GM19023 (cell line): ENCODE data around the gene KDM6A.
"Not testable (repeated sequence)": the region's sequence is repeated elsewhere in the genome, so short reads cannot be mapped to it uniquely, and the experiment has no call there.

Experiments
- ATAC-seq: cut with Tn5 transposase; IDR thresholded peaks from one replicate; pipeline ENCODE4 v1.9.1; 2021; ENCODE audit warnings: mild to moderate bottlenecking, moderate library complexity; ENCODE audit not compliant: unreplicated experiment

KDM6A gene

DNA sequence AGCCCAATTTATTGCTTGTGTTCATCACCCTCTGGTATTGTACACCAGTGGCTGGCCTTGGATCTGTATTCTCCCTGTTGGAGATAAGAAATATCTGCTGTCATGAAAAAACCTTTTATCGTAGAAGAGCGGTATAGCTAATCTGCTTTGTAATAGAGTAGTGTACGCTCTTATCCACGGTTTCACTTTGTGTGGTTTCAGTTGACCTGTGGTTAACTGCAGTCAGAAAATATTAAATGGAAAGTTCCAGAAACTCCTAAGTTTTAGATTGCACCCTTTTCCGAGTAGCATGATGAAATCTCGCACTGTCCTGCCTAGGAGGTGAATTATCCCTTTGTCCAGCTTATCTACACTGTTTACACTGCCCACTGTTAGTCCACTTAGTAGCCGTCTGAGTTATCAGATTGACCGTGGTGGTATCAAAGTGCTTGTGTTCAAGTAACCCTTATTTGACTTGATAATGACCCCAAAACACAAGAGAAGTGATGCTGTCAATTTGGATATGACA, 42.4 kb downstream of the KDM6A start:
- ATAC-seq, result no peak

DNA sequence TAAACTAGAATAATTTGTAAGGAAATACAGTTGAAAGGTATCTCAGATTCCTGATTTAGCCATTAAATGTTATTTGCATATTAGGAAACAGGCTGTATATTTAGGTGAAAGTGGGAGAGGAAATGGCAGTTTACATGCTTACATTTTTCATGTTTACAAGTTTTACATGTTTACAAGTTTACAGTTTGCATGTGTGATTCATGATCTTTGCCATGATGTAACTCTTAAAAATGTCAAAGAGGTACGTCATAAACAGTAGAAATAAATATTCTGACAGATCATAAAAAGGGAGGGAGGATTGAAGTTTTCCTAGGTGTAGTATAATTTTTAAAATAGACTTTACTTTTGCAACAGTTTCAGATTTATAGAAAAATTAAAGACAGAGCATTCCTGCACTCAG, 45.7 kb downstream of the KDM6A start:
- no peak for ATAC-seq

DNA sequence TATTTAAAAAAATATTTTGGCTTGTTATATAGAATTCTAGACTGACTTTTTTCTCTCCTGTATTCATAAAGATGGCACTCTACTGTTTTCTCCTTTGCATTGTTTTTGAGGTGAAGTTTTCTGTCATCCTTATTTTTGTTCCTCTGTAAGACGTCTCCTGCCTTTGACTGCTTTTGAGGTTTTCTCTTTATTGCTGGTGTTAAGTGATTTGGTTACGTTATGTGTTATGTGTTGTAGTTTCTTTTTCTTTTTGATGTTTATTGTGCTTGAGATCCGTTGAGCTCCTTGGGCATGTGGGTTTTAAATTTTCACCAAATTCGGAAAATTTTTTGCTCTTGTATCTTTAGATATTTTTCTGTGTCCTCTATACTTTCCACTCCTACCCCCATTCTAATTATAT, 50.0 kb downstream of the KDM6A start:
- ATAC-seq, result no peak

DNA sequence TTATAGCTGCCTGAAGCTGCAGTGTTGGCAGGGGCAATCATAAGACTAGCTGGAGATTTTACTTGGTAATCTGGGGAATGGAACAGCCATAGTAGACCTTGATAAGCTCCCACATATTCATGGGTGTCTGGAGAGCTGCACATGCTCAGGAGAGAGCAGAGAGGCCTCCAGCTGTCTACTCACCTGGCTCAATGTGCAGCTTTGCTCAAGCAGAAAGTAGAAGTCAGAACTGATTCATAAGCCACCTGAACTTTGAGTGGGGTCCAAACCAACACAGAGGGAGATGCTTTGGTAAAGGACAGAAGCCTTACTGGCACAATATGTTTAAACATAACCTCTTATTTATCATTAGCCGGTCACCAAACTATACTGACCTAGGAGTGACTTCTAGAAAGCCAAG, 54.4 kb downstream of the KDM6A start:
- ATAC-seq, result no peak

DNA sequence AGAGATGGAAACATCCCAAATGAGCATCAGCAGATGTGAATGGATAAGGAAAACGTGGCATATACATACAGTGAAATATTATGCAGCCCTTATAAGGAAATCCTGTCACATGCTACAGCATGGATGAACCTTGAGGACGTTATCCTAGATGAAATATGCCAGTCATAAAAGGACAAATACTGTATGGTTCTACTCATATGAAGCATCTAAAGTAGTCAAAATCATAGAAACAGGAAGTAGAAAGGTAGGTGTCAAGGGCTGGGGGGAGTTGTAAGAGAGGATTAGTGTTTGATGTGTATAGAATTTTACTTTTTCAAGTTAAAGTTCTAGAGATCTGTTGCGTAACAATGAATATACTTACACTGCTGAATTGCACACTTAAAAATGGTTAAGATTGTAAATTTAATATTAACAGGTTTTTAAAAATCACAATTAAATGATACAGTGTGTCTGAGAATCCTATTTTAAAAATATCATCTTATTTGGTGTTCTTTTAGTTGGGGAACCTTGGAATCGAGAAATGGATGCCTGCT, 58.5 kb downstream of the KDM6A start:
- no peak for ATAC-seq

- no peak for ATAC-seq
Observed at GRCh38 chrX:44935172-44935571, 62.2 kb downstream of the KDM6A start.

DNA sequence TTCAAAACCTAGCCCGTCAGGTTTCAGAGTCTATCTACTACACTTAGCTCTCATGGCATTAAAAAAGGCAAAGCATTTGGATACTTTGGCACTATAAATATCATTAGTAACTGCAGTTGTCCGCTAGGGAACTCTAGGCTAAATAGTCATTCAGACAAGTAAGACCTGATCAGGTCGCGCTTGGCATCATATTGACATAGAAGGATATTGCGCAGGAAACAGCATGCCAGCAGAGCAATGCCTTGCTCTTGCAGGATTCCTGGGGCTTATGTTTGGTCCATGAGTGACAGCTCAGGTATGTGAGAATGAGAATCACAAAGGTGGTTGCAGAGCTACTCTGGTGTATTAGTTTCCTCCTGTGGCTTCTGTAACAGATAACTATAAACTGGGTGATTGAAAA, 62.7 kb downstream of the KDM6A start:
- ATAC-seq, result no peak

DNA sequence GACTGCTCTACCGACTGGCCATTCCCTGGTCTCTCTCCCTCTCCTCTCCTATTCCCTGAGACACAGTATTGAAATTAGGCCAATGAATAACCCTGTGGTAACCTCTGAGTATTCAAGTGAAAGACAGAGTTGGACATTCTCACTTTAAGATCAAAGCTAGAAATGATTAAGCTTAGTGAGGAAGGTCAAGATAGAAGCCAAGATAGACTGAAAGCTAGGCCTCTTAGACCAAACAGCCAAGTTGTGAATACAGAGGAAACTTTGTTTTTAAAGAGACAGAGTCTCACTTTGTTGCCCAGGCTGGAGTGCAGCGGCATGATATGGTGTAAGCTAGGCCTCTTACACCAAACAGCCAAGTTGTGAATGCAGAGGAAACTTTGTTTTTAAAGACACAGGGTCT, 64.6 kb downstream of the KDM6A start:
- peak; percentile 72 for ATAC-seq

GRCh38 chrX:44938111-44938510, 65.1 kb downstream of the KDM6A start:
- ATAC-seq, result no peak

DNA sequence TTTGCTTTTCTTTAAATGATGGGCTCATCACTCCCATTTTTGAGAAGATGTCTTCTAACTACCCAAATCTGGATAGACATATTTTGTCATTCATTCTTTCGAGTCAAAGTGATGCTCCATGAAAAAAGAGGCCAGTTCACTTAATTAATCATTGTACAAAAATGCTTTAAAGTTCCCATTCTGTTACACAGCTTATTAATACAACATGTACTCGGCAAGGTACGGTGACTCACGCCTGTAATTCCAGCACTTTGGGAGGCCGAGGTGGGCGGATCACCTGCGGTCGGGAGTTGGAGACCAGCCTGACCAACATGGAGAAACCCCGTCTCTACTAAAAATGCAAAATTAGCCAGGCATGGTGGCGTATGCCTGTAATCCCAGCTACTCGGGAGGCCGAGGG, 67.6 kb downstream of the KDM6A start:
- not testable (repeated sequence) for ATAC-seq

DNA sequence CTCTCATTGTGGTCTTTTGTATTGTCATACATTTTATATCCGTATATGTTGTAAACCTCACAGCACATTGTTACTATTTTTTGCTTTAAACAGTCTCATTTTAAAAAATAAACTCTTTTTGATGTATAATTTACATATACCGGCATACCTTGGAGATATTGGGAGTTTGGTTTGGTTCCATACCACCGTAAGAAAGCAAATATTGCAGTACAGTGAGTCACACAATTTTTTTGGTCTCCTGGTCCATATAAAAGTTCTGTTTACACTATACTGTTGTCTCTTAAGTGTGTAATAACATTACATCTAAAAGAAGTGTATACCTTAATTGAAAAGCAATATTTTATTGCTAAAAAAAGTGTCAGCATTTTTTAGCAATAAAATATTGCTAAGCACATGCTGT, 70.0 kb downstream of the KDM6A start:
- ATAC-seq, result no peak

DNA sequence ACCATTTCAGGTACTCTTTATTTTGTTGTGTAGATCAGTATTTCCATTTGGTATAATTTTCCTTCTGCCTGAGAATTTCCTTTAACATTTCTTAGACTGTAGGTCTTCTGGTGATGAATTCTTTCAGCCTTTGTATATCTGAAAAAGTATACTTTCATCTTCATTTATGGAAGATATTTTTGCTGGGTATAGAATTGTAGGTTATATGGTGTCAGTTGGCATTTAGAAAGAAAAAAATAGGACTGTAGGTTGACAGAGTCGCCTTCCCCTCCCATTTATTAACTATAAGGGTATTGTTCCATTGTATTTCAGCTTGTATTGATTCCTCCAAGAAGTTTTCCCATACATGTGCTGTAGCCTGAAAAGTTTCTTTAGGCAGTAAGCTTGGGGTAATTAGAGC, 71.9 kb downstream of the KDM6A start:
- ATAC-seq, result no peak

- ATAC-seq, result no peak
Observed at GRCh38 chrX:44945736-44946135, 72.7 kb downstream of the KDM6A start.

GRCh38 chrX:44946771-44947170, 73.8 kb downstream of the KDM6A start:
- ATAC-seq, result no peak

GRCh38 chrX:44947995-44948394, 75.0 kb downstream of the KDM6A start:
- no peak for ATAC-seq

DNA sequence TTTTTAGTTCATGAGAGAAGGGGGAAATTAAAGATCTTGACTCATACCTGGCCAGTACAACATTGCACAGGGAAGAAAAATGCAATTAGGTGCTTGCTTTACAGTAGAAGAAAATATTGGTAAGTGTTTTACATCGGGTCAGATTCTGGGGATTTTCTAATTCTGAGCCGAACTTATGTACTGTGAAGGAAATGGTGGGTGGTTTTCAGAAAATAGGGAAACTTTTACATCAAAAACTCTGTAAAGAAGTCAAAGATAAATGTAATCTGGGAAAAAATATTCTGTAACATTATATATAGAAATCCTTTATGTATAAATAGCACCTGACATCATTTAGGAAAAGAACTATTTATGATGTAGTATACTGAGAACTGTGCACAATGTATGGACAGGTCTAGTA, 75.4 kb downstream of the KDM6A start:
- ATAC-seq, result no peak

DNA sequence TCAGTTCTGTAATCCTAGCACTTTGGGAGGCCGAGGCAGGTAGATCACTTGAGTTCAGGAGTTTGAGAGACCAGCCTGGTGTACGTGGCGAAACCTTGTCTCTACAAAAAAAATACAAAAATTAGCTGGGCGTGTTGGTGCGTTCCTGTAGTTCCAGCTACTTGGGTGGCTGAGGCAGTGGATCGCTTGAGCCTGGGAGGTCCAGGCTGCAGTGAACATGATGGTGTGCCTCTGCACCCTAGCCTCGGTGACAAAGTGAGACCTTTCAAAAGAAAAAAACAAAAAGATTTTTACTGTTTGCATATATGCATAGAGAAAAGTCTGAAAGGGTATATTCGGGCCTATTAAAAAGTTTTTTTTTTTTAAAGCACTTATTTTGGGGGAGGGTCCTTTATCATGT, 76.1 kb downstream of the KDM6A start:
- ATAC-seq, result no peak

- not testable (repeated sequence) for ATAC-seq
Observed at GRCh38 chrX:44950471-44951366, 77.7 kb downstream of the KDM6A start.

- no peak for ATAC-seq
Observed at GRCh38 chrX:44951572-44952067, 78.6 kb downstream of the KDM6A start.

GRCh38 chrX:44952329-44953027, 79.5 kb downstream of the KDM6A start:
- no peak for ATAC-seq

DNA sequence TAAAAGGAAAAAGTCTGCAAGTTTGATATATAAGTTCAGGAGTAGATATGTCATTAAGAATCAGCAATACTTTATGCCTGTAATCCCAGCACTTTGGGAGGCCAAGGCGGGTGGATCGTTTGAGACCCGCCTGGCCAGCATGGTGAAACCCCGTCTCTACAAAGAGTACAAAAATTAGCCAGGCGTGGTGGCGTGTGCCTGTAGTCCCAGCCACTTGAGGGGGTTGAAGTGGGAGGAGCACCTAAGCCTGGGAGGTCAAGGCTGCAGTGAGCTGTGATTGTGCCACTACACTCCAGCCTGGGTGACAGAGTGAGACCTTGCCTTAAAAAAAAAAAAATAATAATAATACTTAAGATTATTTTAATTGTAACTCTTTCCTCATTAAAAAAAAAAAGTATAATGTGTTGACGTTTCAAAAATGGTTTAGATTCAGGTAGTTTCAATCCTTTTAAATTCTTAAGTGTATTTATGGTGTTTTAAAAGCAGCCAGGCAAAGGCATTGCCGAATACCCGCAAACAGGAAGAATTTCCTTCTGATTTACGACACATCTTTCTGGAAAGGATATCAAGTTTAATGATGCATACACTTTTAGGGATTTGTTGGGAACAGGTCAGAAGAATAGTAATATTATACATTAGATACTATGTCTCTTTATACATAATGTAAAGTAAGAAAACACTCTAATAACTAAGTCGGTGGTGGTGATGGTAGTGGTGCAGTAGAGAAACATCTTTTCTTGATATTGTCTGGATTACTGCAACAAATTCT, 80.9 kb downstream of the KDM6A start:
- no peak for ATAC-seq
